T follicular helper cell (primary cell): ENCODE measurements around the gene GJA4.
"Not testable (repeated sequence)": the region's sequence is repeated elsewhere in the genome, so short reads cannot be mapped to it uniquely, and the experiment has no call there.

Experiments used
- DNase-seq: peaks from one replicate; pipeline ENCODE4 v3.0.0-alpha.2; 2020; ENCODE audit warnings: low read depth

GJA4 gene

GRCh38 chr1:34770891-34771504 is 21.8 kb upstream of the GJA4 start:
- no peak for DNase-seq

GRCh38 chr1:34771573-34772371 is 21.0 kb upstream of the GJA4 start:
- no peak for DNase-seq

GRCh38 chr1:34773114-34773513 is 19.7 kb upstream of the GJA4 start:
- not testable (repeated sequence) for DNase-seq

GRCh38 chr1:34774957-34775356 is 17.8 kb upstream of the GJA4 start:
- DNase-seq = no peak

- DNase-seq = no peak
Observed at GRCh38 chr1:34776911-34777310, 15.9 kb upstream of the GJA4 start.

GRCh38 chr1:34777519-34778321 is 15.1 kb upstream of the GJA4 start:
- no peak for DNase-seq

- DNase-seq = no peak
Observed at GRCh38 chr1:34778381-34778780, 14.4 kb upstream of the GJA4 start.

- DNase-seq = no peak
Observed at GRCh38 chr1:34779005-34779404, 13.8 kb upstream of the GJA4 start.

- DNase-seq = no peak
Observed at GRCh38 chr1:34779526-34779925, 13.3 kb upstream of the GJA4 start.

GRCh38 chr1:34779962-34780361 is 12.8 kb upstream of the GJA4 start:
- no peak for DNase-seq

GRCh38 chr1:34780528-34780927 is 12.3 kb upstream of the GJA4 start:
- no peak for DNase-seq

GRCh38 chr1:34781071-34781843 is 11.5 kb upstream of the GJA4 start, which contains the start of gene GJB3:
GJB3 (plus strand) TSS chr1:34781214; CDS start chr1:34784763, 3,549 bp downstream.
- DNase-seq = no peak

GRCh38 chr1:34781844-34782391 is 10.9 kb upstream of the GJA4 start:
- no peak for DNase-seq

GRCh38 chr1:34784751-34785221 is 8.0 kb upstream of the GJA4 start:
- DNase-seq = no peak

- no peak for DNase-seq
Observed at GRCh38 chr1:34785231-34785874, 7.4 kb upstream of the GJA4 start.

GRCh38 chr1:34785875-34786470 is 6.8 kb upstream of the GJA4 start:
- no peak for DNase-seq

- peak; percentile 36 for DNase-seq
Observed at GRCh38 chr1:34786521-34787325, 6.1 kb upstream of the GJA4 start.

GRCh38 chr1:34787461-34788420 is 5.1 kb upstream of the GJA4 start:
- DNase-seq = no peak
